Ascending aorta (tissue), 2 donors: ENCODE measurements around the gene BCR. TPM values are rescaled to one million over a fixed set of nuclear protein-coding genes. Genes with fewer than 3 reads are reported as not detected.
A peak's percentile ranks its signal among the peaks of the same experiment; 100 is the strongest.

ENCODE experiments used
- DNase-seq, 2 donors: peaks; one replicate each; pipeline ENCODE4 v3.0.0-alpha.2; 2019; ENCODE audit warnings: low spot score in 2 of 2
- H3K27ac ChIP-seq, 2 donors: fragments of 200-600 bp; sonication (generic); one replicate each; pipeline ENCODE4 v1.5.1; 2016 to 2017; ENCODE audit warnings: mild to moderate bottlenecking in 1 of 2
- H3K27me3 ChIP-seq: fragments of 200-600 bp; sonication (generic); one replicate; pipeline ENCODE4 v1.5.1; 2017
- H3K36me3 ChIP-seq, 2 donors: fragments of 200-600 bp; sonication (generic); one replicate each; pipeline ENCODE4 v1.5.1; 2016
- H3K4me1 ChIP-seq, 2 donors: fragments of 200-600 bp; sonication (generic); one replicate each; pipeline ENCODE4 v1.5.1; 2016 to 2017; ENCODE audit warnings: mild to moderate bottlenecking in 1 of 2
- H3K4me3 ChIP-seq, 2 donors: fragments of 200-600 bp; sonication (generic); one replicate each; pipeline ENCODE4 v1.5.1; 2016 to 2017; ENCODE audit warnings: mild to moderate bottlenecking in 1 of 2
- H3K9me3 ChIP-seq, 2 donors: fragments of 200-600 bp; sonication (generic); one replicate each; pipeline ENCODE4 v1.5.1; 2016
- CTCF ChIP-seq, 3 experiments: fragments of 200-600 bp in 2 of 3; fragments of 450-650 bp in 1 of 3; sonication (generic) in 2 of 3; IDR thresholded peaks; one replicate each; pipeline ENCODE4 v1.5.1; 2016 to 2019; ENCODE audit warnings: antibody characterized with exemption in 3 of 3, mild to moderate bottlenecking in 1 of 3, moderate library complexity in 1 of 3
- intact Hi-C: fragments of 100-400 bp; cut with DNase I; formaldehyde crosslinking; loops from one replicate; pipeline ENCODE4 v1.15.1; 2023
- total RNA-seq: library from RNA; depleted of rRNA; stranded (reverse); fragments of >200 nt; gene quantifications from one replicate; pipeline ENCODE4 v1.1.0, GENCODE V29; 2016

Gene BCR
- total RNA-seq, 1 donor from 2014 or later, result 216 TPM

- H3K4me3 ChIP-seq, result peak overlapping the region; percentile 61 to 95
- peak in 1 of 3 experiments; percentile 2 for TF ChIP-seq CTCF (IDR thresholded peaks at IDR 0.05)
- H3K9me3 ChIP-seq, result no peaks in the 10 kb centered on the region
- peaks cover 14 to 28% of the 10 kb centered on the region in 2 donors for H3K4me1 ChIP-seq
- intact Hi-C loops, result loop anchor here (1.0 to 10.0 kb wide), 5 partner anchors 25 to 345 kb away; no protein-coding TSS in a partner anchor
- H3K27ac ChIP-seq, result peak overlapping the region; percentile 77 to 90
- H3K36me3 ChIP-seq, result peaks cover 0 to 10% of the 10 kb centered on the region in 2 donors
- H3K27me3 ChIP-seq, result no peaks in the 10 kb centered on the region
- peak in 1 of 2 donors; percentile 79 for DNase-seq
These were observed 669 bp upstream of the BCR start for GRCh38 chr22:23179381-23180299.

GRCh38 chr22:23180893-23181720, 798 bp downstream of the BCR start:
- Histone ChIP-seq H3K9me3 (no peaks in the 10 kb centered on the region), H3K36me3 (peaks cover 0 to 10% of the 10 kb centered on the region in 2 donors), H3K27me3 (no peaks in the 10 kb centered on the region), H3K27ac (peak overlapping the region; percentile 73 to 80), H3K4me1 (peaks cover 14 to 30% of the 10 kb centered on the region in 2 donors), H3K4me3 (peak overlapping the region; percentile 61 to 95)
- TF ChIP-seq CTCF (IDR thresholded peaks at IDR 0.05), result no peak
- intact Hi-C loops, result loop anchor here (1.0 kb wide), 2 partner anchors 23 to 45 kb away; no protein-coding TSS in a partner anchor
- no peak for DNase-seq

- intact Hi-C loops, result no loop called here
- no peak for DNase-seq
- Histone ChIP-seq H3K9me3 (no peaks in the 10 kb centered on the region), H3K4me3 (peak overlapping the region; percentile 61 to 95), H3K4me1 (peaks cover 14 to 32% of the 10 kb centered on the region in 2 donors), H3K27ac (peak overlapping the region; percentile 70 to 80), H3K27me3 (no peaks in the 10 kb centered on the region), H3K36me3 (peaks cover 0 to 10% of the 10 kb centered on the region in 2 donors)
- no peak for TF ChIP-seq CTCF (IDR thresholded peaks at IDR 0.05)
These were observed 1.5 kb downstream of the BCR start for GRCh38 chr22:23181721-23182308.

GRCh38 chr22:23182309-23183060, 2.2 kb downstream of the BCR start:
- peaks cover 14 to 38% of the 10 kb centered on the region in 2 donors for H3K4me1 ChIP-seq
- no peak for DNase-seq
- H3K27ac ChIP-seq, result peak overlapping the region; percentile 70 to 80
- peak overlapping the region; percentile 61 to 95 for H3K4me3 ChIP-seq
- TF ChIP-seq CTCF (IDR thresholded peaks at IDR 0.05), result no peak
- H3K36me3 ChIP-seq, result peaks cover 0 to 10% of the 10 kb centered on the region in 2 donors
- H3K9me3 ChIP-seq, result no peaks in the 10 kb centered on the region
- H3K27me3 ChIP-seq, result no peaks in the 10 kb centered on the region
- intact Hi-C loops, result no loop called here
